HepG2 (cell line): ENCODE results near the gene RASL12. TPM values are rescaled to one million over a fixed set of nuclear protein-coding genes. Genes with fewer than 3 reads are reported as not detected.

Experiments used
- ELF1 ChIP-seq: sonication (generic); formaldehyde crosslinking; IDR thresholded peaks from 2 replicates; pipeline ENCODE4 v1.4.0; 2020; ENCODE audit warnings: missing genetic modification reagents
- ERF ChIP-seq: IDR thresholded peaks from 2 replicates; pipeline ENCODE4 v1.6.1; 2018; ENCODE audit warnings: missing biosample characterization, missing genetic modification reagents
- ISX ChIP-seq: sonication (generic); formaldehyde crosslinking; conservative IDR thresholded peaks from 2 replicates; pipeline ENCODE4 v1.5.0; 2020; ENCODE audit warnings: missing genetic modification reagents
- KDM2A ChIP-seq: sonication (generic); formaldehyde crosslinking; IDR thresholded peaks from 2 replicates; pipeline ENCODE4 v1.4.0; 2020; ENCODE audit warnings: low read depth, missing genetic modification reagents, borderline replicate concordance
- RORA ChIP-seq: sonication (generic); formaldehyde crosslinking; IDR thresholded peaks from 2 replicates; pipeline ENCODE4 v1.5.0; 2020; ENCODE audit warnings: mild to moderate bottlenecking, missing genetic modification reagents, moderate library complexity
- SCMH1 ChIP-seq: sonication (generic); formaldehyde crosslinking; IDR thresholded peaks from 2 replicates; pipeline ENCODE4 v1.9.0; 2021; ENCODE audit warnings: missing genetic modification reagents, mild to moderate bottlenecking, borderline replicate concordance
- TARDBP ChIP-seq: sonication (generic); formaldehyde crosslinking; IDR thresholded peaks from 2 replicates; pipeline ENCODE4 v1.8.0; 2022; ENCODE audit warnings: mild to moderate bottlenecking, missing genetic modification reagents
- TCF7 ChIP-seq: sonication (generic); IDR thresholded peaks from 2 replicates; pipeline ENCODE4 v1.6.1; 2016; ENCODE audit warnings: antibody characterized with exemption, low read depth
- TEAD2 ChIP-seq: sonication (generic); formaldehyde crosslinking; IDR thresholded peaks from 2 replicates; pipeline ENCODE4 v1.9.0; 2021; ENCODE audit warnings: missing genetic modification reagents
- TMF1 ChIP-seq: sonication (generic); formaldehyde crosslinking; IDR thresholded peaks from 2 replicates; pipeline ENCODE4 v1.8.1; 2022; ENCODE audit warnings: low read depth, missing genetic modification reagents
- ZBTB7B ChIP-seq: sonication (generic); formaldehyde crosslinking; IDR thresholded peaks from 2 replicates; pipeline ENCODE4 v1.4.0; 2020; ENCODE audit warnings: missing genetic modification reagents
- ZNF567 ChIP-seq: sonication (generic); formaldehyde crosslinking; IDR thresholded peaks from 2 replicates; pipeline ENCODE4 v1.8.1; 2023; ENCODE audit warnings: mild to moderate bottlenecking, missing genetic modification reagents, borderline replicate concordance
- ZNF660 ChIP-seq: sonication (generic); formaldehyde crosslinking; IDR thresholded peaks from 2 replicates; pipeline ENCODE4 v1.5.1; 2020; ENCODE audit warnings: mild to moderate bottlenecking, low read depth, missing genetic modification reagents, borderline replicate concordance
- ZSCAN12 ChIP-seq: sonication (generic); formaldehyde crosslinking; IDR thresholded peaks from 2 replicates; pipeline ENCODE4 v1.9.0; 2021; ENCODE audit warnings: mild to moderate bottlenecking, missing genetic modification reagents
- ZSCAN30 ChIP-seq: sonication (generic); formaldehyde crosslinking; IDR thresholded peaks from 2 replicates; pipeline ENCODE4 v1.5.0; 2020; ENCODE audit warnings: mild to moderate bottlenecking, missing genetic modification reagents
- polyA plus RNA-seq, 8 experiments: library from polyadenylated mRNA; depleted of rRNA in 3 of 8; stranded (reverse) in 7 of 8; unstranded in 1 of 8; fragments of >200 nt; fragmentation: Illumina TruSeq in 4 of 8; extraction: Trizol in 4 of 8; gene quantifications; 2 replicates each; pipeline versions ENCODE4 v1.2.1 to v1.2.3, GENCODE V29; 2011 to 2016; ENCODE audit warnings: low read depth in 4 of 8, missing spikeins in 1 of 8, mixed read lengths in 1 of 8; ENCODE audit not compliant: insufficient read depth in 1 of 8
- total RNA-seq, 5 experiments: library from RNA; depleted of rRNA; stranded (reverse); fragments of >200 nt; fragmentation: Illumina TruSeq; extraction: Trizol; gene quantifications; 2 replicates each; pipeline ENCODE4 v1.2.3, GENCODE V29; 2016; ENCODE audit warnings: low read depth in 1 of 5
- TF ChIP-seq, protein P1 (sequence below): sonication (generic); formaldehyde crosslinking; IDR thresholded peaks from 2 replicates; pipeline ENCODE4 v1.4.0; 2020; ENCODE audit warnings: mild to moderate bottlenecking, low read depth, missing genetic modification reagents
- TF ChIP-seq, protein P2 (sequence below): sonication (generic); formaldehyde crosslinking; IDR thresholded peaks from 2 replicates; pipeline ENCODE4 v1.4.0; 2020; ENCODE audit warnings: missing genetic modification reagents
- TF ChIP-seq, protein P3 (sequence below): IDR thresholded peaks from 2 replicates; pipeline ENCODE4 v1.6.1; 2012; ENCODE audit warnings: low read depth, low read length, improper control_type of control experiment
- TF ChIP-seq, protein P4 (sequence below): sonication (generic); formaldehyde crosslinking; IDR thresholded peaks from 2 replicates; pipeline ENCODE4 v1.5.0; 2020; ENCODE audit warnings: missing genetic modification reagents, mild to moderate bottlenecking, borderline replicate concordance

Gene RASL12
- total and polyA plus RNA-seq, 2 of the 13 experiments (the other 11 are each of a cell fraction or from before 2014, with no cell fraction given): 0.16 to 0.55 TPM

DNA sequence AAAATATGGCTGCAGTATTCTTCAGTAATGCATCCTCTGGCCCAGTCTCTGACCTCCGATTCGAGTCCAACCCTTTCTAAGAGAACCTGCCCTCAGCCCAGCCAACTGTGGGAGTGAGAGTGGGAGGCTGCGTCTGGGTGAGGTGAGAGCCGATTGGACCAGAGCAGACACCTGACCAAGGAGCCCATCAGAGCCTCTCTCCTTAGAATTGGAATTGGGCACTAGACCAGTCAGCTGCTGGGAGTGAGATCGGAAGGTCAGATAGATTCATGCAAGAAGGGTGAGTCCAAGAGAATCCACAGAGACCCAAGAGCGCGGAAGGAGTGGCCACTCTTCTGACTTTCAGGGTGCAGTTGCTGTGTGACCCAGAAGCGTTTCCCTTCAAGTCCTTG is 10.2 kb downstream of the RASL12 start (continued):
- TF ChIP-seq ZSCAN30 (CRISPR knock-in tag) (0 out of 2 replicates have a peak, but pooled peaks have one; percentile 57), RORA (CRISPR knock-in tag) (no peak), TEAD2 (no peak), ELF1 (CRISPR knock-in tag) (no peak), ZSCAN12 (CRISPR knock-in tag) (no peak), ZBTB7B (CRISPR knock-in tag) (no peak), TMF1 (no peak), ZNF567 (CRISPR knock-in tag) (no peak), TARDBP (peak; percentile 49), ISX (CRISPR knock-in tag) (no peak), TCF7 (no peak), KDM2A (no peak; the same call in 1 of the 2 replicates), ERF (CRISPR knock-in tag) (0 out of 2 replicates have a peak, but pooled peaks have one; percentile 0), SCMH1 (CRISPR knock-in tag) (no peak), ZNF660 (CRISPR knock-in tag) (no peak)
- TF ChIP-seq, protein P1, sequence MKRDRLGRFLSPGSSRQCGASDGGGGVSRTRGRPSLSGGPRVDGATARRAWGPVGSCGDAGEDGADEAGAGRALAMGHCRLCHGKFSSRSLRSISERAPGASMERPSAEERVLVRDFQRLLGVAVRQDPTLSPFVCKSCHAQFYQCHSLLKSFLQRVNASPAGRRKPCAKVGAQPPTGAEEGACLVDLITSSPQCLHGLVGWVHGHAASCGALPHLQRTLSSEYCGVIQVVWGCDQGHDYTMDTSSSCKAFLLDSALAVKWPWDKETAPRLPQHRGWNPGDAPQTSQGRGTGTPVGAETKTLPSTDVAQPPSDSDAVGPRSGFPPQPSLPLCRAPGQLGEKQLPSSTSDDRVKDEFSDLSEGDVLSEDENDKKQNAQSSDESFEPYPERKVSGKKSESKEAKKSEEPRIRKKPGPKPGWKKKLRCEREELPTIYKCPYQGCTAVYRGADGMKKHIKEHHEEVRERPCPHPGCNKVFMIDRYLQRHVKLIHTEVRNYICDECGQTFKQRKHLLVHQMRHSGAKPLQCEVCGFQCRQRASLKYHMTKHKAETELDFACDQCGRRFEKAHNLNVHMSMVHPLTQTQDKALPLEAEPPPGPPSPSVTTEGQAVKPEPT (CRISPR knock-in tag): no peak
- TF ChIP-seq, protein P2, sequence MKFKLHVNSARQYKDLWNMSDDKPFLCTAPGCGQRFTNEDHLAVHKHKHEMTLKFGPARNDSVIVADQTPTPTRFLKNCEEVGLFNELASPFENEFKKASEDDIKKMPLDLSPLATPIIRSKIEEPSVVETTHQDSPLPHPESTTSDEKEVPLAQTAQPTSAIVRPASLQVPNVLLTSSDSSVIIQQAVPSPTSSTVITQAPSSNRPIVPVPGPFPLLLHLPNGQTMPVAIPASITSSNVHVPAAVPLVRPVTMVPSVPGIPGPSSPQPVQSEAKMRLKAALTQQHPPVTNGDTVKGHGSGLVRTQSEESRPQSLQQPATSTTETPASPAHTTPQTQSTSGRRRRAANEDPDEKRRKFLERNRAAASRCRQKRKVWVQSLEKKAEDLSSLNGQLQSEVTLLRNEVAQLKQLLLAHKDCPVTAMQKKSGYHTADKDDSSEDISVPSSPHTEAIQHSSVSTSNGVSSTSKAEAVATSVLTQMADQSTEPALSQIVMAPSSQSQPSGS (CRISPR knock-in tag): no peak
- TF ChIP-seq, protein P3, sequence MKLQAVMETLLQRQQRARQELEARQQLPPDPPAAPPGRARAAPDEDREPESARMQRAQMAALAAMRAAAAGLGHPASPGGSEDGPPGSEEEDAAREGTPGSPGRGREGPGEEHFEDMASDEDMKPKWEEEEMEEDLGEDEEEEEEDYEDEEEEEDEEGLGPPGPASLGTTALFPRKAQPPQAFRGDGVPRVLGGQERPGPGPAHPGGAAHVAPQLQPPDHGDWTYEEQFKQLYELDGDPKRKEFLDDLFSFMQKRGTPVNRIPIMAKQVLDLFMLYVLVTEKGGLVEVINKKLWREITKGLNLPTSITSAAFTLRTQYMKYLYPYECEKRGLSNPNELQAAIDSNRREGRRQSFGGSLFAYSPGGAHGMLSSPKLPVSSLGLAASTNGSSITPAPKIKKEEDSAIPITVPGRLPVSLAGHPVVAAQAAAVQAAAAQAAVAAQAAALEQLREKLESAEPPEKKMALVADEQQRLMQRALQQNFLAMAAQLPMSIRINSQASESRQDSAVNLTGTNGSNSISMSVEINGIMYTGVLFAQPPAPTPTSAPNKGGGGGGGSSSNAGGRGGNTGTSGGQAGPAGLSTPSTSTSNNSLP: no peak
- TF ChIP-seq, protein P4, sequence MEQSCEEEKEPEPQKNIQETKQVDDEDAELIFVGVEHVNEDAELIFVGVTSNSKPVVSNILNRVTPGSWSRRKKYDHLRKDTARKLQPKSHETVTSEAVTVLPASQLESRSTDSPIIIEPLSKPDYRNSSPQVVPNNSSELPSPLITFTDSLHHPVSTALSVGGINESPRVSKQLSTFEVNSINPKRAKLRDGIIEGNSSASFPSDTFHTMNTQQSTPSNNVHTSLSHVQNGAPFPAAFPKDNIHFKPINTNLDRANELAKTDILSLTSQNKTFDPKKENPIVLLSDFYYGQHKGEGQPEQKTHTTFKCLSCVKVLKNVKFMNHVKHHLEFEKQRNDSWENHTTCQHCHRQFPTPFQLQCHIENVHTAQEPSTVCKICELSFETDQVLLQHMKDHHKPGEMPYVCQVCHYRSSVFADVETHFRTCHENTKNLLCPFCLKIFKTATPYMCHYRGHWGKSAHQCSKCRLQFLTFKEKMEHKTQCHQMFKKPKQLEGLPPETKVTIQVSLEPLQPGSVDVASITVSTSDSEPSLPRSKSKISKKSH: no peak
